Lower lobe of right lung (tissue), 2 donors: Measurements from ENCODE around the gene KLK2. TPM values are rescaled to one million over a fixed set of nuclear protein-coding genes. Genes with fewer than 3 reads are reported as not detected.

ENCODE experiments used
- ATAC-seq, 2 donors: fragments of 200-7000 bp; cut with Tn5 transposase; one replicate each; pipeline ENCODE4 v1.9.1; 2020 to 2022; ENCODE audit warnings: mild to moderate bottlenecking in 2 of 2, moderate library complexity in 2 of 2
- DNase-seq: peaks from one replicate; pipeline ENCODE4 v3.0.0-alpha.2; 2020
- H3K27ac ChIP-seq: fragments of 200-600 bp; one replicate; pipeline ENCODE4 v1.8.0; 2022
- H3K27me3 ChIP-seq: fragments of 200-600 bp; one replicate; pipeline ENCODE4 v1.8.0; 2022; ENCODE audit warnings: low read depth
- H3K36me3 ChIP-seq: fragments of 200-600 bp; one replicate; pipeline ENCODE4 v1.8.0; 2022; ENCODE audit warnings: mild to moderate bottlenecking
- H3K4me1 ChIP-seq: fragments of 200-600 bp; one replicate; pipeline ENCODE4 v1.8.0; 2022
- H3K4me3 ChIP-seq: fragments of 200-600 bp; one replicate; pipeline ENCODE4 v1.8.0; 2022; ENCODE audit warnings: mild to moderate bottlenecking
- H3K9me3 ChIP-seq: fragments of 200-600 bp; one replicate; pipeline ENCODE4 v1.8.0; 2022
- CTCF ChIP-seq: fragments of 200-600 bp; IDR thresholded peaks from one replicate; pipeline ENCODE4 v1.8.0; 2022; ENCODE audit warnings: antibody characterized with exemption, mild to moderate bottlenecking
- intact Hi-C: fragments of 100-400 bp; cut with DNase I; formaldehyde crosslinking; loops from one replicate; pipeline ENCODE4 v1.11.0; 2022
- total RNA-seq: library from RNA; stranded (reverse); fragmentation: NEBNext Ultra II Directional; extraction: Animal tissue kit (Norgen Biotek cat#: 25700); gene quantifications from one replicate; pipeline ENCODE4 v1.2.1, GENCODE V29; 2021
- donor health status: DM: no; HTN: yes; CAD: no; lungs with severe emphysema.

The KLK2 gene
- total RNA-seq, 1 donor from 2014 or later, result not detected

GRCh38 chr19:50842130-50842529 lies 31.1 kb upstream of the KLK2 start:
- no peak overlapping the region for H3K4me3 ChIP-seq
- no peaks in the 10 kb centered on the region for H3K36me3 ChIP-seq
- H3K27ac ChIP-seq, result no peak overlapping the region
- TF ChIP-seq CTCF, result no peak
- no peak for ATAC-seq
- peaks cover 4% of the 10 kb centered on the region for H3K27me3 ChIP-seq
- peaks cover 5% of the 10 kb centered on the region for H3K9me3 ChIP-seq
- DNase-seq, result no peak
- intact Hi-C loops, result no loop called here
- no peaks in the 10 kb centered on the region for H3K4me1 ChIP-seq

- H3K9me3 ChIP-seq, result peaks cover 5% of the 10 kb centered on the region
These were observed 30.0 kb upstream of the KLK2 start for GRCh38 chr19:50843205-50843604.

GRCh38 chr19:50843701-50844221 lies 29.5 kb upstream of the KLK2 start:
- intact Hi-C loops, result no loop called here
- Histone ChIP-seq H3K27ac (no peak overlapping the region), H3K9me3 (peaks cover 5% of the 10 kb centered on the region), H3K27me3 (peaks cover 3% of the 10 kb centered on the region), H3K4me3 (no peak overlapping the region), H3K4me1 (no peaks in the 10 kb centered on the region), H3K36me3 (no peaks in the 10 kb centered on the region)
- DNase-seq, result no peak
- ATAC-seq, result no peak
- no peak for TF ChIP-seq CTCF

More at GRCh38 chr19:50843205-50843604, 30.0 kb upstream of the KLK2 start:
- H3K27ac ChIP-seq, result no peak overlapping the region
- intact Hi-C loops, result no loop called here
- no peak overlapping the region for H3K4me3 ChIP-seq
- TF ChIP-seq CTCF, result no peak
- peaks cover under 1% of the 10 kb centered on the region for H3K27me3 ChIP-seq
- DNase-seq, result no peak
- H3K4me1 ChIP-seq, result no peaks in the 10 kb centered on the region
- ATAC-seq, result no peak
- H3K36me3 ChIP-seq, result no peaks in the 10 kb centered on the region

- H3K4me3 ChIP-seq, result no peak overlapping the region
- H3K27me3 ChIP-seq, result peaks cover 3% of the 10 kb centered on the region
- no peak overlapping the region for H3K27ac ChIP-seq
- DNase-seq (no peak), ATAC-seq (no peak)
- H3K36me3 ChIP-seq, result no peaks in the 10 kb centered on the region
- peaks cover 5% of the 10 kb centered on the region for H3K9me3 ChIP-seq
- H3K4me1 ChIP-seq, result no peaks in the 10 kb centered on the region
- intact Hi-C loops, result no loop called here
- no peak for TF ChIP-seq CTCF
These were observed 28.8 kb upstream of the KLK2 start for GRCh38 chr19:50844296-50844935.

GRCh38 chr19:50850738-50851137 lies 22.5 kb upstream of the KLK2 start:
- Histone ChIP-seq H3K36me3 (no peaks in the 10 kb centered on the region), H3K4me1 (no peaks in the 10 kb centered on the region), H3K27me3 (peaks cover 28% of the 10 kb centered on the region), H3K4me3 (no peak overlapping the region), H3K9me3 (no peaks in the 10 kb centered on the region), H3K27ac (no peak overlapping the region)
- DNase-seq, result no peak
- intact Hi-C loops, result no loop called here
- TF ChIP-seq CTCF, result no peak
- no peak for ATAC-seq
